Measurements from ENCODE around the gene CNN2. TPM values are rescaled to one million over a fixed set of nuclear protein-coding genes. Genes with fewer than 3 reads are reported as not detected.
A peak's percentile ranks its signal among the peaks of the same experiment; 100 is the strongest.

Gene CNN2
- total and polyA plus RNA-seq, 2 of the 13 experiments (the other 11 are each of a cell fraction or from before 2014, with no cell fraction given) = 63.6 to 70.0 TPM

DNA sequence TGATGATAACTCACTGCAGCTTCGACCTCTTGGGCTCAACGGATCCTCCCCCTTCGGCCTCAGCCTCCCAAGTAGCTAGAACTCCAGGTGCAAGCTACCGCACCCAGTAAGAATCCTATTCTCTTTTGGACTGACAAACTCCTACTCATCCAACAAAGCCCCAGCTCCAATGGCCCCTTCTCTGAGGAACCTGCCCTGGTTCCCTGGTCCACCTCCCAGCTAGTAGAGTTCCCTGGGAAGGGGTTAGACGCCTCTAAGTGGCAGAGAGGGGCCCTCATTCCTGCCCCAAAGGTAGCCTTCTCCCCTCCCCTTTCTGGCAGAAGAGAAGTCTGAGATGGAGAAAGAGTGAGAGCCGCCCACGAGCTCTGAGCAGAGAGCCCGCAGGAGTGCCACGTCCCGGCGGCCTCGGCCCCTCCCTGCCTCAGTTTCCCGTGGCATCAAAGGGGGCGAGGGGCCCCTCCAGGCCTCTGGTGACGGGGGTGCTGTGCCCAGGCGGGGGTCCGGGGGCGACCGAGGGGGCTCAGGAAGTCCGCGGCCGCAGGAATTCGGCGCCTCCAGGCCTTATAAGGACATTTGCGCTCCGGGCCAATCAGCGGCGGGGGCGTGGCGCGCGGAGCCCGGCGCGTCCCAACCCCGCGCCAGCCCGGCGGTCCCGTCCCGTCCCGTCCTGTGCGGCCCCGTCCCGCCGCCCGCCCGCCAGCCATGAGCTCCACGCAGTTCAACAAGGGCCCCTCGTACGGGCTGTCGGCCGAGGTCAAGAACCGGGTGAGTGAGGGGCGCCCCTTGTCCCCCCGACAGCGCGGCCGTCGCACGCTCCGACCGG lies at the start of gene CNN2 (continued):
- TF ChIP-seq, protein P1, sequence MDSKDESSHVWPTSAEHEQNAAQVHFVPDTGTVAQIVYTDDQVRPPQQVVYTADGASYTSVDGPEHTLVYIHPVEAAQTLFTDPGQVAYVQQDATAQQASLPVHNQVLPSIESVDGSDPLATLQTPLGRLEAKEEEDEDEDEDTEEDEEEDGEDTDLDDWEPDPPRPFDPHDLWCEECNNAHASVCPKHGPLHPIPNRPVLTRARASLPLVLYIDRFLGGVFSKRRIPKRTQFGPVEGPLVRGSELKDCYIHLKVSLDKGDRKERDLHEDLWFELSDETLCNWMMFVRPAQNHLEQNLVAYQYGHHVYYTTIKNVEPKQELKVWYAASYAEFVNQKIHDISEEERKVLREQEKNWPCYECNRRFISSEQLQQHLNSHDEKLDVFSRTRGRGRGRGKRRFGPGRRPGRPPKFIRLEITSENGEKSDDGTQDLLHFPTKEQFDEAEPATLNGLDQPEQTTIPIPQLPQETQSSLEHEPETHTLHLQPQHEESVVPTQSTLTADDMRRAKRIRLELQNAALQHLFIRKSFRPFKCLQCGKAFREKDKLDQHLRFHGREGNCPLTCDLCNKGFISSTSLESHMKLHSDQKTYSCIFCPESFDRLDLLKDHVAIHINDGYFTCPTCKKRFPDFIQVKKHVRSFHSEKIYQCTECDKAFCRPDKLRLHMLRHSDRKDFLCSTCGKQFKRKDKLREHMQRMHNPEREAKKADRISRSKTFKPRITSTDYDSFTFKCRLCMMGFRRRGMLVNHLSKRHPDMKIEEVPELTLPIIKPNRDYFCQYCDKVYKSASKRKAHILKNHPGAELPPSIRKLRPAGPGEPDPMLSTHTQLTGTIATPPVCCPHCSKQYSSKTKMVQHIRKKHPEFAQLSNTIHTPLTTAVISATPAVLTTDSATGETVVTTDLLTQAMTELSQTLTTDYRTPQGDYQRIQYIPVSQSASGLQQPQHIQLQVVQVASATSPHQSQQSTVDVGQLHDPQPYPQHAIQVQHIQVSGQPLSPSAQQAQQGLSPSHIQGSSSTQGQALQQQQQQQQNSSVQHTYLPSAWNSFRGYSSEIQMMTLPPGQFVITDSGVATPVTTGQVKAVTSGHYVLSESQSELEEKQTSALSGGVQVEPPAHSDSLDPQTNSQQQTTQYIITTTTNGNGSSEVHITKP (CRISPR knock-in tag; IDR thresholded peaks at IDR 0.05; ENCODE audit: low read depth) = no peak
- 0 out of 2 replicates have a peak, but pooled peaks have one; percentile 52 for TF ChIP-seq ZNF501 (CRISPR knock-in tag; IDR thresholded peaks at IDR 0.05)
- TF ChIP-seq, protein P2, sequence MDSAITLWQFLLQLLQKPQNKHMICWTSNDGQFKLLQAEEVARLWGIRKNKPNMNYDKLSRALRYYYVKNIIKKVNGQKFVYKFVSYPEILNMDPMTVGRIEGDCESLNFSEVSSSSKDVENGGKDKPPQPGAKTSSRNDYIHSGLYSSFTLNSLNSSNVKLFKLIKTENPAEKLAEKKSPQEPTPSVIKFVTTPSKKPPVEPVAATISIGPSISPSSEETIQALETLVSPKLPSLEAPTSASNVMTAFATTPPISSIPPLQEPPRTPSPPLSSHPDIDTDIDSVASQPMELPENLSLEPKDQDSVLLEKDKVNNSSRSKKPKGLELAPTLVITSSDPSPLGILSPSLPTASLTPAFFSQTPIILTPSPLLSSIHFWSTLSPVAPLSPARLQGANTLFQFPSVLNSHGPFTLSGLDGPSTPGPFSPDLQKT (CRISPR knock-in tag; IDR thresholded peaks at IDR 0.05; ENCODE audit: borderline replicate concordance) = no peak
- no peak for TF ChIP-seq HMGA1 (CRISPR knock-in tag; conservative IDR thresholded peaks at IDR 0.05)
- TF ChIP-seq PAF1 (CRISPR knock-in tag; IDR thresholded peaks at IDR 0.05) = no peak
- TF ChIP-seq, protein P3, sequence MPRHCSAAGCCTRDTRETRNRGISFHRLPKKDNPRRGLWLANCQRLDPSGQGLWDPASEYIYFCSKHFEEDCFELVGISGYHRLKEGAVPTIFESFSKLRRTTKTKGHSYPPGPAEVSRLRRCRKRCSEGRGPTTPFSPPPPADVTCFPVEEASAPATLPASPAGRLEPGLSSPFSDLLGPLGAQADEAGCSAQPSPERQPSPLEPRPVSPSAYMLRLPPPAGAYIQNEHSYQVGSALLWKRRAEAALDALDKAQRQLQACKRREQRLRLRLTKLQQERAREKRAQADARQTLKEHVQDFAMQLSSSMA (CRISPR knock-in tag; IDR thresholded peaks at IDR 0.05) = no peak
- TF ChIP-seq, protein P4, sequence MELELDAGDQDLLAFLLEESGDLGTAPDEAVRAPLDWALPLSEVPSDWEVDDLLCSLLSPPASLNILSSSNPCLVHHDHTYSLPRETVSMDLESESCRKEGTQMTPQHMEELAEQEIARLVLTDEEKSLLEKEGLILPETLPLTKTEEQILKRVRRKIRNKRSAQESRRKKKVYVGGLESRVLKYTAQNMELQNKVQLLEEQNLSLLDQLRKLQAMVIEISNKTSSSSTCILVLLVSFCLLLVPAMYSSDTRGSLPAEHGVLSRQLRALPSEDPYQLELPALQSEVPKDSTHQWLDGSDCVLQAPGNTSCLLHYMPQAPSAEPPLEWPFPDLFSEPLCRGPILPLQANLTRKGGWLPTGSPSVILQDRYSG (CRISPR knock-in tag; IDR thresholded peaks at IDR 0.05) = no peak
- no peak for TF ChIP-seq ZMYM3 (CRISPR knock-in tag; IDR thresholded peaks at IDR 0.05)
- TF ChIP-seq TGIF2 (CRISPR knock-in tag; IDR thresholded peaks at IDR 0.05) = peak; percentile 26; the same call in 1 of the 2 replicates
- TF ChIP-seq ZNF441 (CRISPR knock-in tag; IDR thresholded peaks at IDR 0.05; ENCODE audit: borderline replicate concordance) = 0 out of 2 replicates have a peak, but pooled peaks have one; percentile 15
- peak; percentile 64 for TF ChIP-seq ZFY (CRISPR knock-in tag; IDR thresholded peaks at IDR 0.05)
- 0 out of 2 replicates have a peak, but pooled peaks have one; percentile 48 for TF ChIP-seq EEA1 (CRISPR knock-in tag; IDR thresholded peaks at IDR 0.05; ENCODE audit: borderline replicate concordance)
- no peak for TF ChIP-seq KMT2B (CRISPR knock-in tag; IDR thresholded peaks at IDR 0.05)
- no peak for TF ChIP-seq ZNF329 (CRISPR knock-in tag; IDR thresholded peaks at IDR 0.05; ENCODE audit: low read depth)
- no peak for TF ChIP-seq IKZF1 (IDR thresholded peaks at IDR 0.05)
- TF ChIP-seq, protein P5, sequence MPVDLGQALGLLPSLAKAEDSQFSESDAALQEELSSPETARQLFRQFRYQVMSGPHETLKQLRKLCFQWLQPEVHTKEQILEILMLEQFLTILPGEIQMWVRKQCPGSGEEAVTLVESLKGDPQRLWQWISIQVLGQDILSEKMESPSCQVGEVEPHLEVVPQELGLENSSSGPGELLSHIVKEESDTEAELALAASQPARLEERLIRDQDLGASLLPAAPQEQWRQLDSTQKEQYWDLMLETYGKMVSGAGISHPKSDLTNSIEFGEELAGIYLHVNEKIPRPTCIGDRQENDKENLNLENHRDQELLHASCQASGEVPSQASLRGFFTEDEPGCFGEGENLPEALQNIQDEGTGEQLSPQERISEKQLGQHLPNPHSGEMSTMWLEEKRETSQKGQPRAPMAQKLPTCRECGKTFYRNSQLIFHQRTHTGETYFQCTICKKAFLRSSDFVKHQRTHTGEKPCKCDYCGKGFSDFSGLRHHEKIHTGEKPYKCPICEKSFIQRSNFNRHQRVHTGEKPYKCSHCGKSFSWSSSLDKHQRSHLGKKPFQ (CRISPR knock-in tag; IDR thresholded peaks at IDR 0.05; ENCODE audit: insufficient replicate concordance) = no peak
- TF ChIP-seq, protein P6, sequence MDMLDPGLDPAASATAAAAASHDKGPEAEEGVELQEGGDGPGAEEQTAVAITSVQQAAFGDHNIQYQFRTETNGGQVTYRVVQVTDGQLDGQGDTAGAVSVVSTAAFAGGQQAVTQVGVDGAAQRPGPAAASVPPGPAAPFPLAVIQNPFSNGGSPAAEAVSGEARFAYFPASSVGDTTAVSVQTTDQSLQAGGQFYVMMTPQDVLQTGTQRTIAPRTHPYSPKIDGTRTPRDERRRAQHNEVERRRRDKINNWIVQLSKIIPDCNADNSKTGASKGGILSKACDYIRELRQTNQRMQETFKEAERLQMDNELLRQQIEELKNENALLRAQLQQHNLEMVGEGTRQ (IDR thresholded peaks at IDR 0.05; ENCODE audit: low read depth, low read length) = no peak
- TF ChIP-seq, protein P6 (CRISPR knock-in tag; IDR thresholded peaks at IDR 0.05; ENCODE audit: borderline replicate concordance) = peak; percentile 89; the same call in 1 of the 2 replicates

Data from HepG2 (cell line).